HG03457 (cell line): ENCODE results near the gene SFXN5.
"Not testable (repeated sequence)": the region's sequence is repeated elsewhere in the genome, so short reads cannot be mapped to it uniquely, and the experiment has no call there.

Experiments
- ATAC-seq: cut with Tn5 transposase; IDR thresholded peaks from one replicate; pipeline ENCODE4 v1.9.1; 2021; ENCODE audit warnings: moderate number of reproducible peaks; ENCODE audit not compliant: unreplicated experiment

The SFXN5 gene

GRCh38 chr2:73071360-73072128 lies at the start of gene SFXN5:
SFXN5 (minus strand) TSS chr2:73071712; CDS start chr2:73071705, 7 bp downstream.
- peak; percentile 90 for ATAC-seq

GRCh38 chr2:73119611-73120239 lies 48.2 kb upstream of the SFXN5 start:
- not testable (repeated sequence) for ATAC-seq

GRCh38 chr2:73117441-73117840 lies 45.9 kb upstream of the SFXN5 start:
- ATAC-seq, result no peak

GRCh38 chr2:73116182-73116960 lies 44.9 kb upstream of the SFXN5 start:
- ATAC-seq, result no peak

- ATAC-seq, result no peak
Observed at GRCh38 chr2:73114273-73114867, 42.9 kb upstream of the SFXN5 start.

- no peak for ATAC-seq
Observed at GRCh38 chr2:73112913-73113854, 41.7 kb upstream of the SFXN5 start, which contains the start of gene RAB11FIP5. RAB11FIP5 (minus strand) TSS chr2:73112948; CDS start chr2:73112777, 171 bp downstream.

GRCh38 chr2:73112026-73112912 lies 40.8 kb upstream of the SFXN5 start:
- ATAC-seq, result no peak

- no peak for ATAC-seq
Observed at GRCh38 chr2:73111073-73112025, 39.8 kb upstream of the SFXN5 start.

GRCh38 chr2:73110168-73111072 lies 38.9 kb upstream of the SFXN5 start:
- no peak for ATAC-seq

GRCh38 chr2:73109431-73110167 lies 38.1 kb upstream of the SFXN5 start:
- no peak for ATAC-seq

GRCh38 chr2:73107211-73107926 lies 35.9 kb upstream of the SFXN5 start:
- no peak for ATAC-seq

GRCh38 chr2:73106791-73107190 lies 35.3 kb upstream of the SFXN5 start:
- no peak for ATAC-seq

- no peak for ATAC-seq
Observed at GRCh38 chr2:73105511-73105971, 34.0 kb upstream of the SFXN5 start.

- ATAC-seq, result no peak
Observed at GRCh38 chr2:73104933-73105332, 33.4 kb upstream of the SFXN5 start.

- no peak for ATAC-seq
Observed at GRCh38 chr2:73103018-73103542, 31.6 kb upstream of the SFXN5 start.
